Osteoblast (primary cell): Measurements from ENCODE around the gene GPR17. TPM values are rescaled to one million over a fixed set of nuclear protein-coding genes. Genes with fewer than 3 reads are reported as not detected.

Source experiments
- DNase-seq: peaks from one replicate; pipeline ENCODE4 v3.0.0; 2011; ENCODE audit warnings: low spot score, mixed read lengths; ENCODE audit not compliant: insufficient read length; ENCODE audit errors: missing footprints
- H2AFZ ChIP-seq: 2 replicates; pipeline ENCODE4 v1.6.0; 2011; ENCODE audit warnings: mild to moderate bottlenecking, low read length
- H3K27ac ChIP-seq: 2 replicates; pipeline ENCODE4 v1.5.1; 2011; ENCODE audit warnings: mild to moderate bottlenecking, low read depth, low read length, moderate library complexity
- H3K27me3 ChIP-seq: 2 replicates; pipeline ENCODE4 v1.6.0; 2012; ENCODE audit warnings: mild to moderate bottlenecking, control low read depth, inconsistent platforms, low read length, moderate library complexity; ENCODE audit not compliant: insufficient read depth
- H3K36me3 ChIP-seq: 2 replicates; pipeline ENCODE4 v1.5.1; 2011; ENCODE audit warnings: mild to moderate bottlenecking, low read length, control low read depth, moderate library complexity; ENCODE audit not compliant: insufficient read depth
- H3K4me1 ChIP-seq: 2 replicates; pipeline ENCODE4 v1.5.1; 2011; ENCODE audit warnings: mild to moderate bottlenecking, low read length, control low read depth, moderate library complexity; ENCODE audit not compliant: insufficient read depth
- H3K4me2 ChIP-seq: 2 replicates; pipeline ENCODE4 v1.6.0; 2011; ENCODE audit warnings: mild to moderate bottlenecking, low read length; ENCODE audit not compliant: insufficient read depth
- H3K4me3 ChIP-seq: fragments of 200-600 bp; sonication (generic); 3 replicates; pipeline ENCODE4 v1.5.1; 2012; ENCODE audit warnings: mild to moderate bottlenecking, low read length, inconsistent platforms; ENCODE audit not compliant: insufficient read depth
- H3K79me2 ChIP-seq: 2 replicates; pipeline ENCODE4 v1.6.0; 2012; ENCODE audit warnings: mild to moderate bottlenecking, low read length, control low read depth, inconsistent platforms; ENCODE audit not compliant: insufficient read depth
- H3K9me3 ChIP-seq: 2 replicates; pipeline ENCODE4 v1.5.1; 2011; ENCODE audit warnings: low read depth, low read length, control low read depth
- H4K20me1 ChIP-seq: 2 replicates; pipeline ENCODE4 v1.6.0; 2012; ENCODE audit warnings: mild to moderate bottlenecking, low read length, control low read depth; ENCODE audit not compliant: insufficient read depth
- CTCF ChIP-seq: IDR thresholded peaks from 2 replicates; pipeline ENCODE4 v1.5.1; 2011; ENCODE audit warnings: mild to moderate bottlenecking, low read depth, low read length, moderate library complexity; ENCODE audit errors: extremely low read depth
- total RNA-seq: library from RNA; depleted of rRNA; stranded (reverse); fragments of >200 nt; gene quantifications from 2 replicates; pipeline ENCODE4 v1.2.3, GENCODE V29; 2012

The GPR17 gene
- total RNA-seq, 1 donor = not detected

GRCh38 chr2:127685410-127686080 lies 39.6 kb downstream of the GPR17 start:
- Histone ChIP-seq H3K4me3 (no peak overlapping the region), H3K4me2 (no peak overlapping the region), H3K27ac (no peak overlapping the region), H3K9me3 (peaks cover 2% of the 10 kb centered on the region), H2AFZ (peak overlapping the region; percentile 39), H3K36me3 (no peaks in the 10 kb centered on the region), H3K79me2 (no peaks in the 10 kb centered on the region), H3K27me3 (no peaks in the 10 kb centered on the region), H4K20me1 (no peaks in the 10 kb centered on the region), H3K4me1 (peaks cover 7% of the 10 kb centered on the region)
- no peak for TF ChIP-seq CTCF
- peak; percentile 47 for DNase-seq

GRCh38 chr2:127688405-127688804 lies 42.5 kb downstream of the GPR17 start:
- DNase-seq = no peak
- Histone ChIP-seq H3K9me3 (peaks cover 2% of the 10 kb centered on the region), H3K27me3 (no peaks in the 10 kb centered on the region), H3K4me1 (no peaks in the 10 kb centered on the region), H2AFZ (no peak overlapping the region), H4K20me1 (no peaks in the 10 kb centered on the region), H3K27ac (no peak overlapping the region), H3K79me2 (no peaks in the 10 kb centered on the region), H3K36me3 (no peaks in the 10 kb centered on the region), H3K4me3 (no peak overlapping the region), H3K4me2 (no peak overlapping the region)
- TF ChIP-seq CTCF = no peak

- Histone ChIP-seq H3K4me2 (no peak overlapping the region), H4K20me1 (no peaks in the 10 kb centered on the region), H3K27me3 (no peaks in the 10 kb centered on the region), H3K9me3 (peaks cover 2% of the 10 kb centered on the region), H3K4me3 (no peak overlapping the region), H3K4me1 (peaks cover 10% of the 10 kb centered on the region), H2AFZ (no peak overlapping the region), H3K36me3 (no peaks in the 10 kb centered on the region), H3K27ac (no peak overlapping the region), H3K79me2 (no peaks in the 10 kb centered on the region)
- no peak for TF ChIP-seq CTCF
- no peak for DNase-seq
These were observed 44.7 kb downstream of the GPR17 start for GRCh38 chr2:127690696-127691095.

- Histone ChIP-seq H3K36me3 (no peaks in the 10 kb centered on the region), H2AFZ (no peak overlapping the region), H4K20me1 (no peaks in the 10 kb centered on the region), H3K79me2 (no peaks in the 10 kb centered on the region), H3K9me3 (no peaks in the 10 kb centered on the region), H3K4me2 (peak overlapping the region; percentile 81), H3K4me3 (peak overlapping the region; percentile 69), H3K27me3 (no peaks in the 10 kb centered on the region), H3K4me1 (peaks cover 18% of the 10 kb centered on the region), H3K27ac (peak overlapping the region; percentile 37)
- no peak for TF ChIP-seq CTCF
- DNase-seq = peak; percentile 89
These were observed 49.0 kb downstream of the GPR17 start for GRCh38 chr2:127694986-127695385.
